ENCODE results near the gene BMP2K. TPM values are rescaled to one million over a fixed set of nuclear protein-coding genes. Genes with fewer than 3 reads are reported as not detected.

Gene BMP2K
- total and polyA plus RNA-seq, 7 experiments from 2014 or later, result 3.1 to 25.6 (median 13.6) TPM

GRCh38 chr4:78797777-78798284 lies 21.7 kb downstream of the BMP2K start:
- H3K36me3 ChIP-seq (ENCODE audit: control insufficient read depth in 2 of 3, insufficient read depth in 3 of 3, low read length in 3 of 3), result no peaks in the 10 kb centered on the region
- H3K36me3 Mint-ChIP-seq, result peaks cover 0 to 25% (median 17%) of the 10 kb centered on the region in 5 donors
- no peaks in the 10 kb centered on the region for H3K27me3 Mint-ChIP-seq
- intact Hi-C loops (cut with micrococcal nuclease), result no loop called here
- DNase-seq (no peak), ATAC-seq (no peak)
- ChIA-PET POLR2A (no interaction called here), CTCF (no interaction called here)
- H3K9me3 Mint-ChIP-seq, result peaks cover 0 to 16% (median 4%) of the 10 kb centered on the region in 11 donors
- H3K9me3 ChIP-seq (ENCODE audit: control insufficient read depth in 2 of 3, low read length in 3 of 3), result no peaks in the 10 kb centered on the region
- no peak overlapping the region for H3K4me3 Mint-ChIP-seq
- no peaks in the 10 kb centered on the region for H3K4me1 ChIP-seq (ENCODE audit: control insufficient read depth in 2 of 2, insufficient read depth in 2 of 2, low read length in 2 of 2)
- peak overlapping the region in 1 of 9 donors; percentile 11 for H3K27ac Mint-ChIP-seq
- H3K4me1 Mint-ChIP-seq, result peaks cover 0 to 44% (median 19%) of the 10 kb centered on the region in 7 donors
- no peak overlapping the region for H3K4me3 ChIP-seq (ENCODE audit: low read length)
- H3K27ac ChIP-seq (ENCODE audit: low read depth, low read length), result no peak overlapping the region
- H3K27me3 ChIP-seq (ENCODE audit: control insufficient read depth in 2 of 2, insufficient read depth in 2 of 2, low read length in 2 of 2), result no peaks in the 10 kb centered on the region

- no peak overlapping the region for H3K27ac Mint-ChIP-seq
- no peaks in the 10 kb centered on the region for H3K27me3 Mint-ChIP-seq
- peaks cover 0 to 26% (median 19%) of the 10 kb centered on the region in 5 donors for H3K36me3 Mint-ChIP-seq
- ChIA-PET POLR2A (no interaction called here), CTCF (interaction anchor here (1.4 kb wide), 1 partner anchor 19 kb away, joined by 4 read pairs; no protein-coding TSS in a partner anchor)
- no peak overlapping the region for H3K4me3 Mint-ChIP-seq
- intact Hi-C loops (cut with micrococcal nuclease), result no loop called here
- H3K9me3 Mint-ChIP-seq, result peaks cover 0 to 21% (median 5%) of the 10 kb centered on the region in 11 donors
- H3K4me3 ChIP-seq (ENCODE audit: low read length), result no peak overlapping the region
- ATAC-seq, result no peak
- H3K36me3 ChIP-seq (ENCODE audit: control insufficient read depth in 2 of 3, insufficient read depth in 3 of 3, low read length in 3 of 3), result no peaks in the 10 kb centered on the region
- no peak overlapping the region for H3K27ac ChIP-seq (ENCODE audit: low read depth, low read length)
- DNase-seq, result no peak
- no peaks in the 10 kb centered on the region for H3K4me1 ChIP-seq (ENCODE audit: control insufficient read depth in 2 of 2, insufficient read depth in 2 of 2, low read length in 2 of 2)
- no peaks in the 10 kb centered on the region for H3K9me3 ChIP-seq (ENCODE audit: control insufficient read depth in 2 of 3, low read length in 3 of 3)
- no peaks in the 10 kb centered on the region for H3K27me3 ChIP-seq (ENCODE audit: control insufficient read depth in 2 of 2, insufficient read depth in 2 of 2, low read length in 2 of 2)
- H3K4me1 Mint-ChIP-seq, result peaks cover 2 to 44% (median 25%) of the 10 kb centered on the region in 7 donors
Observed at GRCh38 chr4:78799551-78800495, 23.7 kb downstream of the BMP2K start.

GRCh38 chr4:78800965-78801364 lies 24.8 kb downstream of the BMP2K start:
- H3K27ac Mint-ChIP-seq, result peak overlapping the region in 1 of 9 donors; percentile 49
- peaks cover 0 to 22% (median 16%) of the 10 kb centered on the region in 5 donors for H3K36me3 Mint-ChIP-seq
- intact Hi-C loops (cut with micrococcal nuclease), result no loop called here
- ChIA-PET CTCF (interaction anchor here (0.7 to 1.4 kb wide), 2 partner anchors 20 to 153 kb away, joined by 3 to 4 read pairs; no protein-coding TSS in a partner anchor), POLR2A (interaction anchor here (0.8 kb wide), 1 partner anchor 11 kb away, joined by 4 read pairs; no protein-coding TSS in a partner anchor)
- H3K4me3 ChIP-seq (ENCODE audit: low read length), result no peak overlapping the region
- no peaks in the 10 kb centered on the region for H3K9me3 ChIP-seq (ENCODE audit: control insufficient read depth in 2 of 3, low read length in 3 of 3)
- H3K27ac ChIP-seq (ENCODE audit: low read depth, low read length), result no peak overlapping the region
- H3K9me3 Mint-ChIP-seq, result peaks cover 0 to 23% (median 7%) of the 10 kb centered on the region in 11 donors
- H3K27me3 Mint-ChIP-seq, result no peaks in the 10 kb centered on the region
- no peak overlapping the region for H3K4me3 Mint-ChIP-seq
- no peaks in the 10 kb centered on the region for H3K4me1 ChIP-seq (ENCODE audit: control insufficient read depth in 2 of 2, insufficient read depth in 2 of 2, low read length in 2 of 2)
- peaks cover 2 to 44% (median 25%) of the 10 kb centered on the region in 7 donors for H3K4me1 Mint-ChIP-seq
- no peaks in the 10 kb centered on the region for H3K36me3 ChIP-seq (ENCODE audit: control insufficient read depth in 2 of 3, insufficient read depth in 3 of 3, low read length in 3 of 3)
- no peaks in the 10 kb centered on the region for H3K27me3 ChIP-seq (ENCODE audit: control insufficient read depth in 2 of 2, insufficient read depth in 2 of 2, low read length in 2 of 2)
- no peak for ATAC-seq
- DNase-seq, result no peak

- peaks cover 2 to 34% (median 30%) of the 10 kb centered on the region in 7 donors for H3K4me1 Mint-ChIP-seq
- CTCF ChIA-PET, result no interaction called here
- H3K27ac ChIP-seq (ENCODE audit: low read depth, low read length), result no peak overlapping the region
- H3K9me3 Mint-ChIP-seq, result peaks cover 0 to 45% (median 13%) of the 10 kb centered on the region in 11 donors
- intact Hi-C loops (cut with micrococcal nuclease), result no loop called here
- no peak overlapping the region for H3K27ac Mint-ChIP-seq
- POLR2A ChIA-PET, result no interaction called here
- DNase-seq (no peak), ATAC-seq (no peak)
- no peaks in the 10 kb centered on the region for H3K9me3 ChIP-seq (ENCODE audit: control insufficient read depth in 2 of 3, low read length in 3 of 3)
- H3K4me1 ChIP-seq (ENCODE audit: control insufficient read depth in 2 of 2, insufficient read depth in 2 of 2, low read length in 2 of 2), result no peaks in the 10 kb centered on the region
- H3K27me3 ChIP-seq (ENCODE audit: control insufficient read depth in 2 of 2, insufficient read depth in 2 of 2, low read length in 2 of 2), result no peaks in the 10 kb centered on the region
- no peaks in the 10 kb centered on the region for H3K36me3 ChIP-seq (ENCODE audit: control insufficient read depth in 2 of 3, insufficient read depth in 3 of 3, low read length in 3 of 3)
- H3K36me3 Mint-ChIP-seq, result peaks cover 0 to 36% (median 27%) of the 10 kb centered on the region in 5 donors
- H3K27me3 Mint-ChIP-seq, result no peaks in the 10 kb centered on the region
- no peak overlapping the region for H3K4me3 ChIP-seq (ENCODE audit: low read length)
- H3K4me3 Mint-ChIP-seq, result no peak overlapping the region
Observed at GRCh38 chr4:78803983-78804382, 27.8 kb downstream of the BMP2K start.

- Histone ChIP-seq H3K27me3 (ENCODE audit: control insufficient read depth in 2 of 2, insufficient read depth in 2 of 2, low read length in 2 of 2) (no peaks in the 10 kb centered on the region), H3K9me3 (ENCODE audit: control insufficient read depth in 2 of 3, low read length in 3 of 3) (no peaks in the 10 kb centered on the region), H3K4me3 (ENCODE audit: low read length) (no peak overlapping the region), H3K27ac (ENCODE audit: low read depth, low read length) (no peak overlapping the region), H3K4me1 (ENCODE audit: control insufficient read depth in 2 of 2, insufficient read depth in 2 of 2, low read length in 2 of 2) (no peaks in the 10 kb centered on the region), H3K36me3 (ENCODE audit: control insufficient read depth in 2 of 3, insufficient read depth in 3 of 3, low read length in 3 of 3) (no peaks in the 10 kb centered on the region)
- Mint-ChIP-seq H3K36me3 (peaks cover 0 to 35% (median 26%) of the 10 kb centered on the region in 5 donors), H3K27ac (no peak overlapping the region), H3K4me1 (peaks cover 0 to 37% (median 27%) of the 10 kb centered on the region in 7 donors), H3K27me3 (no peaks in the 10 kb centered on the region), H3K4me3 (peak overlapping the region in 1 of 10 donors; percentile 27), H3K9me3 (peaks cover 0 to 45% (median 13%) of the 10 kb centered on the region in 11 donors)
- ChIA-PET POLR2A (no interaction called here), CTCF (interaction anchor here (0.6 kb wide), 1 partner anchor 214 kb away, joined by 4 read pairs; no protein-coding TSS in a partner anchor)
- ATAC-seq, result no peak
- intact Hi-C loops (cut with micrococcal nuclease), result no loop called here
- DNase-seq, result no peak
Observed at GRCh38 chr4:78806943-78807460, 30.9 kb downstream of the BMP2K start.

- ChIA-PET CTCF (interaction anchor here (0.6 kb wide), 1 partner anchor 22 kb away, joined by 3 read pairs; no protein-coding TSS in a partner anchor), POLR2A (no interaction called here)
- Mint-ChIP-seq H3K4me3 (peak overlapping the region in 1 of 10 donors; percentile 18), H3K36me3 (peaks cover 0 to 39% (median 23%) of the 10 kb centered on the region in 5 donors), H3K27ac (no peak overlapping the region), H3K9me3 (peaks cover 0 to 37% (median 8%) of the 10 kb centered on the region in 11 donors), H3K4me1 (peaks cover 0 to 49% (median 33%) of the 10 kb centered on the region in 7 donors), H3K27me3 (no peaks in the 10 kb centered on the region)
- Histone ChIP-seq H3K4me3 (ENCODE audit: low read length) (no peak overlapping the region), H3K4me1 (ENCODE audit: control insufficient read depth in 2 of 2, insufficient read depth in 2 of 2, low read length in 2 of 2) (no peaks in the 10 kb centered on the region), H3K27me3 (ENCODE audit: control insufficient read depth in 2 of 2, insufficient read depth in 2 of 2, low read length in 2 of 2) (no peaks in the 10 kb centered on the region), H3K27ac (ENCODE audit: low read depth, low read length) (no peak overlapping the region), H3K9me3 (ENCODE audit: control insufficient read depth in 2 of 3, low read length in 3 of 3) (no peaks in the 10 kb centered on the region), H3K36me3 (ENCODE audit: control insufficient read depth in 2 of 3, insufficient read depth in 3 of 3, low read length in 3 of 3) (no peaks in the 10 kb centered on the region)
- intact Hi-C loops (cut with micrococcal nuclease), result no loop called here
- ATAC-seq, result no peak
- no peak for DNase-seq
Observed at GRCh38 chr4:78809295-78809694, 33.1 kb downstream of the BMP2K start.
